HUES6 (cell line): Measurements from ENCODE around the gene HOXB6.

ENCODE experiments used
- H3K27ac ChIP-seq: 2 replicates; pipeline ENCODE4 v1.7.0; 2013; ENCODE audit warnings: low read depth, mild to moderate bottlenecking, low read length, inconsistent platforms
- H3K27me3 ChIP-seq: 2 replicates; pipeline ENCODE4 v1.6.1; 2013; ENCODE audit warnings: low read length; ENCODE audit not compliant: control insufficient read depth, insufficient read depth
- H3K36me3 ChIP-seq: 2 replicates; pipeline ENCODE4 v1.6.1; 2013; ENCODE audit warnings: low read length; ENCODE audit not compliant: control insufficient read depth, insufficient read depth
- H3K4me1 ChIP-seq: 2 replicates; pipeline ENCODE4 v1.6.1; 2013; ENCODE audit warnings: low read length; ENCODE audit not compliant: control insufficient read depth, insufficient read depth
- H3K4me3 ChIP-seq: 2 replicates; pipeline ENCODE4 v1.5.1; 2013; ENCODE audit warnings: low read depth, low read length
- H3K9ac ChIP-seq: one replicate; pipeline ENCODE4 v1.6.1; 2013; ENCODE audit warnings: mild to moderate bottlenecking, low read length
- H3K9me3 ChIP-seq: 2 replicates; pipeline ENCODE4 v1.6.1; 2013; ENCODE audit warnings: low read depth, low read length; ENCODE audit not compliant: control insufficient read depth, insufficient read depth

HOXB6 gene

DNA sequence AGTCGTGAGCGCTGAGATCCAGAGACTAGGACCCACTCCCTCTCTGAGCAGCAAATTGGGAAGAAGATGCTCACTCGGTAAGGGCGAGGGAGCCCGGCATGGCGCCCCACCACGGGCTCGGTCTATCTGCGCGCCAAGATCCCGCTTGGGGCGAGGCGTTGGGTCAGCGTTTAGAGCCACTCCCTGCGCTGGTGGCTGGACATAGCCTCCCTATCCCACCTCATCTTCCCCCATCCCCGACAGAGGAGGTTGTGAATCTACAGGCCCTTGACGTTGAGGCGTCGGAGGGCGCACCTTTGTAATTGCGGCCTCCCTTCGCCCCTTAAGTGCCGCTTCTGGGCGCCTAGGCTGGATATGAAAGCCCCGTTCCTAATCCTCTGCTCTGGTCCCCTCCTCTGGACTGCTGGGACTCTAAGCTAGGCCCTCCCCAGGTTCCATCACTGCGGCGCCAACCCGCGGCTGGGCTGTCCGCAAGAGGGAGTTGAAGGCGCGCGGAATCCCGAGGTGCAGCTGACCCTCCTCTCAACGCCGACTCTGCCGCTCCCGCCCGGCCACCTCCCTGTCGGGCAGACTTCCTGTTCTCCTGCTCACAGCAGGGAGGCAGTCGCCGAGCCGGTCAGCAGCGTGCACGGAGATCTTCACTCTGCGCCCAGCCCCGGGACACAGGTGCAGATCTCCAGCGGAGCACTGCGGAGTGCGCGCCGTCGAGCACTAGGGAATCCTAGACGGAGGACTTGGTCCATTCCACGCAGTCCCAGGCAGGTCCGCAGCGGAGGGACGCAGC is 37.5 kb upstream of the HOXB6 start:
- H3K9me3 ChIP-seq: no peaks in the 10 kb centered on the region
- H3K27me3 ChIP-seq: peaks cover 100% of the 10 kb centered on the region
- H3K4me3 ChIP-seq: peak overlapping the region; percentile 40
- H3K4me1 ChIP-seq: peaks cover 13% of the 10 kb centered on the region
- H3K36me3 ChIP-seq: no peaks in the 10 kb centered on the region
- no peak overlapping the region for H3K27ac ChIP-seq
- H3K9ac ChIP-seq: peak overlapping the region; percentile 43

DNA sequence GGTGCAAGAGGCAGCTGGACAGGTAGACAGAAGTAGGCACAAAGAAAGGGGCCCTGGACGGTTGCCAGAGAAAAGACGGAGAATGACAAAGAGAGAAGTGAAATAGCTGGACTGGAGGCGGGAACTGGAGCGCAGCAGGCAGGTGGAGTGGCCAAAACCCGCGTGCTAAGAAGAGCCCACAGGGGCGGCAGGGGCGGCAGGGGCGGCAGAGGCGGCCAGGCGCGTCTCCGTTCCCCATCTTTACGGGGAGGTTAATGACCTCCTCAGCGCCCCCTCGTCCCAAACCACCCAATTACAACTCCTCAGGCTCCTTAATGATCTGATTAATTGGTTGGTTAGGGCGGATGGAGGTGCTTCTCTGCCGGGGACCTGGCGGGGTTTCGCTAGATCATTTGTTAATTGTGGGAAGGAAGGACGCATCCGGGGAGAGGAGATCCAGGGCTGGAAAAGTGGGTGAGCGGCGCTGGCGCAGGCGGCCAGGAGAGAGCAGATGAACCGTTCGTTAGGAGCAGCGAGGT is 36.8 kb upstream of the HOXB6 start:
- Histone ChIP-seq H3K9me3 (no peaks in the 10 kb centered on the region), H3K4me3 (peak overlapping the region; percentile 40), H3K9ac (peak overlapping the region; percentile 41), H3K27ac (no peak overlapping the region), H3K27me3 (peaks cover 100% of the 10 kb centered on the region), H3K4me1 (peaks cover 13% of the 10 kb centered on the region), H3K36me3 (no peaks in the 10 kb centered on the region)

DNA sequence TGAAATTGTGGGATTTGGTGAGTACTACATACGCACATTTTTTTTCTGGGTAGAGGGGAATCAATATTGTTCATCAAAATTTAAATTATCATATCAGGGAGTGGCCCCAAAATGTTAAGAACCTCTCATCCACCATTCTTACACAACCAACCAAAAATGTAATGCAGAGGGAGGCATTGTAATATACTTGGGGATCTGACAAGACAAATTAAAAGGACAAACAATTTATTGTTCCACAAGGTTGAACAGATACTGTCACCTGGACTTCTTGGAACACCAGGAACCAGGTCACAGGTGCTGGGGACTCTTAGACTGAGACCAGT is 36.0 kb upstream of the HOXB6 start:
- H3K9ac ChIP-seq: no peak overlapping the region

DNA sequence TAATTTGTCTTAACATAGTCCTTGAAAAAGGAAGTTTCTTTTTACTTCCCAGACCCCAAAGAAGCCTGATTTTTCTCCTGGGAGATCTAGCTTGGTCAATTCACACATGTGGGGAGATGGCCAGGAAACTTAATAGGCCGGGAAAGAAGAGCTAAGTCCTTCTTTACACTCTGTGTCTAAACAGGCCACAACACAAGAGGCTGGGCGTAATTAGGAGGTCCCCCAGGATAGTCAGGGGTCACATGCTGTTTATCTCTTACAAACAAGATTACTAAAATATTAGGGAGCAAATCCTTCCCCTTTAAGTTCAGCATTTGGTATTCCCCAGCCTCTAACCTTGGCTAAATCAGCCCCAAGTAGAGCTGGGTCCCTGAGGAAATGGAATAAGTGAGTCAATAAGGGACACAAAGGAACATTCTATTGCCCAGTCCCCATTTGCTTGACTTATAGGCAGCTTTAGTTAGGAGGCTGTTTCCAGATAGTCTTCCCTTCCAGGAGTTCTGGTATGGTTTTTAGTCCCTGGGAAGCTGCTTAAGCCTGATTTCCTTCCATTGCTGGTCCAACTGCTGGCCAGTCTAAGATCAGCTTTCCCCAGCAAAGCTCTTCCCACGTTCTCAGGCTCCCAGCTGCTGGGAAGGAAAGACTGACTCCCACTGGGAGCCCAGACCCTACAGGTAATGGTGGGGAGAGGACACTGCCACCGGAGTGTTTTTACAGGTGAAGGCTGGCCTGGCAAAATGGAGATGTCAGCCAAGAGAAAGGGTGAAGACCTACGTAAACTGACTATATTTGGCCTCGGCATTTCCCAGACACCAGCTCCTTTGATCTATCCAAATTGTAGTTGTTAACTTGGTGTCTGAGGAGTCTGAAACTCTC is 35.4 kb upstream of the HOXB6 start:
- peaks cover 100% of the 10 kb centered on the region for H3K27me3 ChIP-seq
- H3K27ac ChIP-seq: no peak overlapping the region

More for the DNA sequence above, 36.0 kb upstream of the HOXB6 start:
- Histone ChIP-seq H3K36me3 (no peaks in the 10 kb centered on the region), H3K4me3 (no peak overlapping the region), H3K27ac (no peak overlapping the region), H3K9me3 (no peaks in the 10 kb centered on the region), H3K4me1 (peaks cover 7% of the 10 kb centered on the region), H3K27me3 (peaks cover 100% of the 10 kb centered on the region)

DNA sequence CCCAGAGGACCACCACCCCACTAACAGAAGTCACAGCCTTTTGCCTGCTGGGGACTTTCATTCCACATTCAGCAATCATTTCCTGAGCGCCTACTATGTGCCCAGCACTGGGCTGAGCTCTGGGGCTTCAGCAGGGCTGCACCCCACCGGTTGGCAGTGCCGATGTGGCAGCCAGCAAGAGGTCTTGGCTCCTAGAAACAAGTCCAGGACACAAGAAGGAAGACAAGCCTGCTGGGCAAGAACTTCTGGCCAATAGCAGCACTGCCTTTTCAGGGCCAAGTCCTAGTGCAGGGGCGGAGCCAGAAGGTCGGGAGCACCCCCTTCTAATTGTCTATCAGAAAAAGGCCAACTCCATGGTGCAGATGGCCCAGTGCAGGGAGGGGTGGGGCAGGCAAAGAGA is 34.4 kb upstream of the HOXB6 start:
- H3K9ac ChIP-seq: no peak overlapping the region
- no peaks in the 10 kb centered on the region for H3K9me3 ChIP-seq
- no peak overlapping the region; the same call in 1 of the 2 replicates for H3K4me3 ChIP-seq
- peaks cover 5% of the 10 kb centered on the region; the same call in 1 of the 2 replicates for H3K4me1 ChIP-seq
- H3K27me3 ChIP-seq: peaks cover 100% of the 10 kb centered on the region
- no peaks in the 10 kb centered on the region for H3K36me3 ChIP-seq
- H3K27ac ChIP-seq: no peak overlapping the region

More for the DNA sequence above, 35.4 kb upstream of the HOXB6 start:
- Histone ChIP-seq H3K4me1 (peaks cover 5% of the 10 kb centered on the region; the same call in 1 of the 2 replicates), H3K9ac (no peak overlapping the region), H3K9me3 (no peaks in the 10 kb centered on the region), H3K4me3 (no peak overlapping the region), H3K36me3 (no peaks in the 10 kb centered on the region)

DNA sequence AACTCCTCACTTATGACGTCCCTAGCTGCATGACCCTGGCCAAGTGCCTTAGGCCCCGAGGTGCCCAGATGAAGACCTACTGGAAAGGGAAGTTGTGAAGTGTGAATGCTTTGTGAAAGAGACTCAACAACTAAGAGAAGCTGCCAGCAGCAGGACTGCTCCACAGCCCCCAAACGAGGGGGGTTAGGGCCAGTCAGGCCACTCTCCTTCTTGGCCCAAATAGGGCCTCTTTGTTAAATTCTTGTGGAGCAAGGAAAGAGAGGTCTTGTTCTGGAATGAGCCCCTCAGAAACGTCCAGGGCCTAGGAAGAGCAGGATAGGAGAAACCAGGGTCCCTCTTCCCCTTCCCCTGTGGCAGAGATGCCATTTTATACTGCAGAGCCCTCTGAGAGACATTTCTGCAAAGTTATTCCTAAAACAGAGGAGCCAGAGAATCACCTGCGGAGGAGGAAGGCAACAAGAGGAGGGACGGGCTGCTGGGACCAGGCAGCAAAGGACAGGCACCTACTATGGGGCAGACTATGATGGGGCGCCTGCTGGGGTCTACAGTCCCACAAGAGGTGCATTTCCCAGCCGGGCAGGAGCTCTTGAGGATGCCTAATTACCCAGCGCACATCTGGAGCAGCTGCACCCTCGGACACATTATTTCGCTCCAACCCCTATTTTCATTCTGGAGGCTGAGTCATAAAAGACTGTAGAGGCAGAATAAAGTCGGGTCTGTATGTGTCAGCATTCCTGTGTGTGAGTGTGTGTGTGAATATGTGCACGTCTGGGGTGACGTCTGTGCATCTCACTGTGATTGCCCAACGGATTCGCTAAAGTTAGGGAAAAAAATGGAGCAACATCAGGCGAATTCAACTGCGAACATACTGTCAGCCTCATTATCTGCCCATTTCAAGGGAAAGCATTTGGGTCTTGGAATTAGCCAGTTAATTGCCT is 32.8 kb upstream of the HOXB6 start:
- no peaks in the 10 kb centered on the region for H3K36me3 ChIP-seq
- H3K4me3 ChIP-seq: no peak overlapping the region
- no peaks in the 10 kb centered on the region for H3K9me3 ChIP-seq
- H3K9ac ChIP-seq: peak overlapping the region; percentile 16
- H3K27me3 ChIP-seq: peaks cover 100% of the 10 kb centered on the region
- H3K27ac ChIP-seq: no peak overlapping the region
- peaks cover 5% of the 10 kb centered on the region; the same call in 1 of the 2 replicates for H3K4me1 ChIP-seq

DNA sequence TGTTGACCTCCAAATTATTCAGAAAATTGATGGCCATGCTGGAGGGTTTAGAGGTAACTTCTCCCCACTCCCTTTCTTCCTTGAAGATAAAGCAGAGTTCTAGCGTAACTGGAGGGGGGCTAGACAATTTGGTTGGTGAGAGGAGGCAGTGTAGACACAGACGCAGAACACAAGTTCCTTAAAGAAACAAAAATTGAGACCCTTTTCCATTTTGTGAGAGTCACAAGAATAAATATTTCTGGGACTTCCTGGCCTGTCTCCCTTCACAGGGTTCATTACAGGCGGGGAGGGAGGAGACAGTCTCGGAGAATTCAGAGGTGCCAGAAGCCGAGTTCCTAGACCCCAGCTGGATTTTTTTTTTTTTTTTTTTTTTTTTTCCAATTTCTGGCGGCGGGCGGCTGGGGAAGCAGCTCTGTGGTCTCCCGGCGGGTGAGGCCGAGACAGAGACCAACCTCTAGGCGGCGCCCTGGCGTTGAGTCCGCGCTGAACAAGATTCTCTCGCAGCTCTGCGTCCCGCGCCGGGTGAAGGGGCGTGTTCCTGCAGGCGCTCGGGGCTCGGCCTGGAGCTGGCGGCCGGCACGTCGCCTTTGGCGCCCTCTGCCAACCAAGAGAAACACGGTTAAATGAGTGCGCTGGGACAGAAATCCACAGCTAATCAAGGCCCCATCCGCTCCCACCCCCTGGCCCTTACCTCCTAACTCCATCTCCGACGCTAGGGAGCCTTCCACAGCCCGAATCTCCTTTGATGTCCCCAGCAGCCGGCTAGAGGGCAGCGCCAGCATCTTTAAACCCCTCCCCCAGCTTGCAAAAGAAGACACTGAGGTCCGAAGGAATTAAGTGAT is 31.6 kb upstream of the HOXB6 start:
- Histone ChIP-seq H3K36me3 (no peaks in the 10 kb centered on the region), H3K27ac (no peak overlapping the region), H3K9ac (peak overlapping the region; percentile 42), H3K27me3 (peaks cover 100% of the 10 kb centered on the region), H3K4me1 (no peaks in the 10 kb centered on the region; the same call in 1 of the 2 replicates), H3K4me3 (0 out of 2 replicates have a peak overlapping the region, but pooled peaks have one; percentile 16), H3K9me3 (no peaks in the 10 kb centered on the region)

DNA sequence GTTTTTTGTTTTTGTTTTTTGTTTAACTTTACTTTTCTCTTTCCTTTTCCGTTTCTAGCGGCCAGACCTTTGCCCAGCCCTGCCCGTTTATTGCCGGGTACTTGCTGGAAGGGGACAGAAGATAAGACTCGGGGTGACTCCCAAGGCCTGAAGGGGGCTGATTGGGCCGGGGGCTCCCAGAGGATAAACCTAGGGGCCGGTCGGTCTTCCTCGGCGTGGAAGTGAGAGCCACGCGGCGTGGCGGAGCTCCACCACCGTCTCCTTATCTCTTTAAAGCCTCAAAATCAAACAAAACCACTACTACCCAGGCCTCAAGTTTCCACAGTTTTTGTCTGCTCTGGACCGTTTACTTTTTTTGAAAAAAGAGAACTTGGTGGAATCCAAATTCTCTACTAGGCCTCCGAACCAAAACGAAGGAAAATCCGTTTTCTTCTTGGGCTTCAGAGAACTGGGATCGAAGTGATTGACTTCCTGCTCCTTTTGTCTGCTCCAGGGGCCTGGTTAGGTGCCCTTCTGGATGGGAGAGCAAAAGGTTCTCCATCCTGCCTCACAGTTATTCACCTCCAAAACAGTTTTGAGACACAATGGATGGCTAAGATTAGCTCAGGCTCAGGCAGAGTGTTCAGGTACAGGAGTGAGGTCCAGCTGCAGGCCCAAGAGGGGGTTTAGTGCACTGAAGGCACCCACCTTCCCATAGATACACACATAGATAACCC is 29.9 kb upstream of the HOXB6 start:
- Histone ChIP-seq H3K9me3 (no peaks in the 10 kb centered on the region), H3K36me3 (no peaks in the 10 kb centered on the region), H3K9ac (peak overlapping the region; percentile 31), H3K4me3 (no peak overlapping the region), H3K27me3 (peaks cover 100% of the 10 kb centered on the region), H3K27ac (no peak overlapping the region), H3K4me1 (no peaks in the 10 kb centered on the region; the same call in 1 of the 2 replicates)

DNA sequence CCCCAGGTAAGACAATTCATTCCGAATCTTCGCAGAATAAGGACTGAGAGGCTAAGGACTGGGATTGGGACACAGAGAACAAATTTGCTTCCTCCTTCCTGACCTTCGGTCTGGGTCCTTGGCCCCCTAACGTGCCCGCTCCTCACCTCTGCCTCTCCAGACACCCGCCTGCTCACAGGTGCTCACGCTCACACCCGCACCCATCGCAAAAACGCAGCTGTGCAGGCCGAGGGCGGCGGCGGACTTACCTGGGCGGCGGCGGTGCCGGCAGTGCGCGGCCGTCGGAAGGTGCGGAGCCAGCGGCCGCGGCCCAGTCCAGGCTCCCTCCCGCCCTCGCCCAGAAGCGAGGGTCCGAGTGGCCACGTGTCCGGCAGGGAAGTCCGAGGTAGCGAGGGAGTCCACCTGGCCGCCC is 28.5 kb upstream of the HOXB6 start:
- Histone ChIP-seq H3K4me1 (no peaks in the 10 kb centered on the region; the same call in 1 of the 2 replicates), H3K4me3 (peak overlapping the region; percentile 28), H3K9me3 (no peaks in the 10 kb centered on the region), H3K27ac (no peak overlapping the region), H3K9ac (peak overlapping the region; percentile 79), H3K27me3 (peaks cover 100% of the 10 kb centered on the region), H3K36me3 (no peaks in the 10 kb centered on the region)
